HG03521 (cell line): ENCODE data around the gene AHSA1.
A peak's percentile ranks its signal among the peaks of the same experiment; 100 is the strongest.
"Not testable (repeated sequence)": the region's sequence is repeated elsewhere in the genome, so short reads cannot be mapped to it uniquely, and the experiment has no call there.

Source experiments
- ATAC-seq: cut with Tn5 transposase; IDR thresholded peaks from one replicate; pipeline ENCODE4 v1.9.1; 2021; ENCODE audit warnings: mild to moderate bottlenecking, moderate library complexity; ENCODE audit not compliant: unreplicated experiment

AHSA1 gene

GRCh38 chr14:77457522-77458248 is at the start of gene AHSA1, which contains the start of gene VIPAS39:
AHSA1 (plus strand) TSS chr14:77458093; CDS start chr14:77458190, 97 bp downstream.
VIPAS39 (minus strand) TSS chr14:77457601; CDS start chr14:77454102, 3,499 bp downstream.
- peak; percentile 85 for ATAC-seq

GRCh38 chr14:77409131-77409533 is 48.8 kb upstream of the AHSA1 start:
- ATAC-seq, result no peak

GRCh38 chr14:77415403-77416030 is 42.4 kb upstream of the AHSA1 start:
- not testable (repeated sequence) for ATAC-seq

GRCh38 chr14:77416098-77416497 is 41.8 kb upstream of the AHSA1 start:
- ATAC-seq, result not testable (repeated sequence)

- no peak for ATAC-seq
Observed at GRCh38 chr14:77416836-77417235, 41.1 kb upstream of the AHSA1 start.

- ATAC-seq, result no peak
Observed at GRCh38 chr14:77421201-77421600, 36.7 kb upstream of the AHSA1 start.

- ATAC-seq, result no peak
Observed at GRCh38 chr14:77423423-77423822, 34.5 kb upstream of the AHSA1 start, which contains the start of gene NOXRED1. NOXRED1 (minus strand) TSS chr14:77423523; CDS start chr14:77422889, 634 bp downstream.

- ATAC-seq, result no peak
Observed at GRCh38 chr14:77424862-77425261, 33.0 kb upstream of the AHSA1 start.

GRCh38 chr14:77426396-77426795 is 31.5 kb upstream of the AHSA1 start:
- no peak for ATAC-seq

- no peak for ATAC-seq
Observed at GRCh38 chr14:77436042-77436441, 21.9 kb upstream of the AHSA1 start.

GRCh38 chr14:77438596-77438995 is 19.3 kb upstream of the AHSA1 start:
- ATAC-seq, result no peak

GRCh38 chr14:77439861-77440260 is 18.0 kb upstream of the AHSA1 start:
- no peak for ATAC-seq

- ATAC-seq, result no peak
Observed at GRCh38 chr14:77442196-77442595, 15.7 kb upstream of the AHSA1 start.

- ATAC-seq, result no peak
Observed at GRCh38 chr14:77455966-77456640, 1.8 kb upstream of the AHSA1 start.

- ATAC-seq, result no peak
Observed at GRCh38 chr14:77457115-77457521, 775 bp upstream of the AHSA1 start.

- ATAC-seq, result peak; percentile 14
Observed at GRCh38 chr14:77458249-77458950, 507 bp downstream of the AHSA1 start.

GRCh38 chr14:77459072-77459723 is 1.3 kb downstream of the AHSA1 start:
- no peak for ATAC-seq

- no peak for ATAC-seq
Observed at GRCh38 chr14:77467801-77468200, 9.9 kb downstream of the AHSA1 start.

- no peak for ATAC-seq
Observed at GRCh38 chr14:77469067-77469505, 11.2 kb downstream of the AHSA1 start.

- ATAC-seq, result no peak
Observed at GRCh38 chr14:77469539-77469938, 11.6 kb downstream of the AHSA1 start.
